GM18498 (cell line): ENCODE data around the gene AUTS2.

ENCODE experiments used
- ATAC-seq: cut with Tn5 transposase; IDR thresholded peaks from one replicate; pipeline ENCODE4 v1.9.1; 2021; ENCODE audit warnings: mild to moderate bottlenecking, moderate library complexity; ENCODE audit not compliant: unreplicated experiment

The AUTS2 gene

DNA sequence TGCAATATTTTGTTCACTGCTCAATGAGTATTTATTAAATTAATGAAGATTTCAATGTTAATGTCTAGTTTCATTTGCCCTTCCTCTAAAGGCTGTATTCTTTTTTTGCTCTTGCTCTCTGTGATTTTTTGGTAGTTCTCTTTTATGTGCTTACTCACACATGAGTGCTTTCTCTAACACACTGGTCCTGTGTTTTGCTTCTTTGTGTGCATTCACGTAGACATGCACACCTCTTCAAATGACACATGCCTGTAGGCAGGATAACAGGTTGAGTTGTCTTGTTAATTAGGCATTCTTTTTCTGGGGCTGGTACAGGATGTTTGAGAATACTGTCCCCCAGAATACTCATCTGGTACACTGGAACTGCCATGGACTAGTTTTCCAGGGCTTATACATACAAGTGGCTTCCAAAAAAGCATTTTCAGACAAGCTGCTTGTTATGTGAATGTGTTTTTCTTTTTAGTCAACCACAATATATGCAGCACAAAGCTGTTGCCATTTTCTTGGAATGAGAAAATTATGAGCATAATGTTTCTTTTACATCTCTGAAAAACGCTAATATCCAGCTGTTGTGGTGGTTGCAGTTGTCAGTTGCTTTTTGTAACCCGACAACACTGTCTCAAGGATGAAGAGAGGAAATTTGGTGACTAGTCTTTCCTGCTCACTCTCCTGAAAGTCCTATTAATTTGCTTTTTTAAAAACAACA is 416.4 kb downstream of the AUTS2 start:
- ATAC-seq, result no peak

DNA sequence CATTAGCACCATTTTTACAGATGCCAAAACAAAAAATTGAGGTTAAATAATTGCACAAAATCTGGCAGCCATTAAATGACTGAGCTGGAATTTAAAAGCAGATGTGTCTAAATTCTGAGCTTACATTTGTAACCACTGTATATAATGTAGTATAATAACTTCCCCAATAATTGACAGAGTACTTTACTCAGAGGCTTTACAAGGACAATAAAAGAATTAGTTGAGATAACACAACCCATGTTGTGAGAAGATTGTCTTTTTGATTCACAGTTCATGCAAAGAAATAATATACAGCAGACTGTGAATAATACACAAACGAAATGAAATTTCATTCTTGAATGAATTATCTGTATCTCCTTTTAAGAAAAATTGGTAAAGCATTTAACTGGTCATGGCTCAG is 417.1 kb downstream of the AUTS2 start:
- no peak for ATAC-seq

- no peak for ATAC-seq
Measured at GRCh38 chr7:70016044-70016770, 417.9 kb downstream of the AUTS2 start.

DNA sequence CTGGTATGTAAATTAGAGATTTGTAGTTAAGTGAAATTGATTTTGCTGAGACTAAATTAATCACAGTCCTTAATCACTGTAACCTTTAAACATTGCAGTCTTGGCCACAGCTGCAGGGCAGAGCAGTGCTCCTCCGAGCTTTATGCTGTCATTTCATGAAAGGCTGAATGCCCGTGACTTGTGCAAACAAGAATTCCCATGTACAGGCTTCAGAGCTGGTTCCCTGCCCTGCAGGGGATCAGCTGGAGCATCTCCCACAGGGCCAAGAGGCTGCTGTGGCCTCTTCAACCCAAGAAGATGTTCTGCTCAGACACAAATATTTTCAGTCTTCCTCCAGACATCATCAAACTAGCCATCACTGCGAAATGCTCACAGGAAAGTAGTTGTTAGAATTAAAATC is 419.1 kb downstream of the AUTS2 start:
- no peak for ATAC-seq

- ATAC-seq, result no peak
Measured at GRCh38 chr7:70018700-70019099, 420.4 kb downstream of the AUTS2 start.

DNA sequence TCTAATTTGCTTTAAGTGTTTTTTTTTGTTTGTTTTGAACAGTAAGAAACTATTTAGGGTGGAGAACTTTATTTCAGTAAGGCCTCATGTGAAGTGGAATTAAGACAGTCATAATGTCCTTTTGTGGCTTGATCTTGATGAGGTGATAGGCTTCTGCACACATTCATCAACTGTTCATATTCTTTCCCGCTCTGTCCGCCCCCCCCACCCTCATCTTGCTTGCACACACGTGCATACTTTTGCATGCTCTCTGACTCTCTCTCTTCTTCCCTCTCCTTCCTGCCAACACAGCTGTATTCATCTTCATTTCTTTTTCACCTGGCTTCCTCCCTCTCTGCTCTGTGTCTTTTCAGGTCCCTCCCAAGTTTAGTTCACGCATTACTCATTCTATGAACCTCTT is 429.6 kb downstream of the AUTS2 start:
- ATAC-seq, result no peak

- ATAC-seq, result no peak
Measured at GRCh38 chr7:70028620-70029019, 430.3 kb downstream of the AUTS2 start.

- no peak for ATAC-seq
Measured at GRCh38 chr7:70029993-70030392, 431.7 kb downstream of the AUTS2 start.

DNA sequence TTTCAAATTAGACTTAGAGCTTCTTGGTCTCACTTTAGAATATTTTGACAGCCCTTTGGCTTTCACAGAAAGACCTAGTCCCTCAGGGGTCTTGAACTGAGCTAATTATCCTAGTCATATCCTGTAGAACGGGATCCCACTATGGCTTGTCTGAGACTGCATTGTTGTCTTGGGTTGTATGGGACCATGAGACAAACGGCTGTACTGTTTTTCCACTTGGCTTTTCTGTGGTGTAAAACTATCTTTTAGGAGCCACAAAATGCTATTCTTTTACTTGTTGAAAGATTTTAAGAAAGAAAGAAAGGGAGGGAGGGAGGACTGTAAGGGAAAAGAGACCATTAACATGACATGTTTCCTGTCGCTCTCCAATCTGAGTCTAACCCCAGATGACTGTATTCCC is 432.5 kb downstream of the AUTS2 start:
- no peak for ATAC-seq

- no peak for ATAC-seq
Measured at GRCh38 chr7:70031245-70031644, 433.0 kb downstream of the AUTS2 start.

DNA sequence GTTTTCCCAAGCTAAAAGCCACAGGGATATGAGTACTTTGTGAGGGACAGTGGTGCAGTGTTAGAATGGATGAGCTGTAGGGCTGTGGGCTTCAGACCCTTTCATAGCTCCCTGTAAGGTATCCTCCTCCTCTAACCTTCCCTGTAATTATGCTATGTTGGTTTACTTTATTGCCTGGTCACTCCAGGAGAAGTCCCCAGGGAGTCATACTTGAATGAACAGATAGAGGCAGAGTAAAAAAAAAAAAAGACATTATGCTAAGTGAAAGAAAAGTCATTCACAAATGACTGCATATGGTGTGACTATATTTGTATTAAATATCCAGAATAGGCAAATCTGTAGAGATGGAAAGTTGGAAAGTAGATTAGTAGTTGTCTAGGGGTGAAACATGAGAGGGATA is 434.4 kb downstream of the AUTS2 start:
- ATAC-seq, result no peak

DNA sequence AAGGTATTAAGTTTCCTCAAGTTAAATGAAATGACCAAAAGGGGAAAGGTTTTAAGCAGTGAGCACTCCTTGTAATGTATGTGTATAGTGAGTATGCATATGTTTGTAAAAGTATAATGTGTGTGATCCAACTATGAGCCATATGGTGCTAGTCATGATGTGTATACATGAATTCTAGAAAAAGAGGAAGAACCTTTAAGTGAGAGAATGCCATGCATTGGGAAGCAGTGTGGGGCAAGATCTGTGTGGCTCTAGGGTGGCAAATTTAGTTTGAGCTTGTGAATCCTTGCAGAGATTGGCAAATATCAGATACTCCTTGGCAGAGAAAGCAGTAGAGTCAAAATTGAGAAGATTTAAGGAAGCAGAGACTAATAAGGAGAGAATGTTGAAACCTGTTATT is 435.0 kb downstream of the AUTS2 start:
- no peak for ATAC-seq

DNA sequence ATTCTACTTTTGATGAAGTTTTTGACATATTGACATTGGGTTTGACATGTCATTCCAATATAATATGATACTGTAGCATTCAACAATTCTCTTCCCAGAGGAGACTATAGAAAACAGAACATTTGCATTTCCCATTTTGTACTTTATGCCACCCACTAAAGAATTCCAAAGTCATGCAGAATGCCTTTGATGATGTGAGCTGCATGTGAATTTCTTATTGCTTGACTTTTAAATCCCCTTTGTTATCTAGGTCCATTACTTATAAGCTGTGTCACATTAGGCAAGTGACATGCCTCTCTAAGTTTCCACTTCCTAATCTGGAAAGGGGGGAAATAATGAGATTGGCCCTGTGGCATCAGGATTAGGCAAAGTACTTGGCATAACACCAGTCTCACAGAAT is 436.7 kb downstream of the AUTS2 start:
- no peak for ATAC-seq

DNA sequence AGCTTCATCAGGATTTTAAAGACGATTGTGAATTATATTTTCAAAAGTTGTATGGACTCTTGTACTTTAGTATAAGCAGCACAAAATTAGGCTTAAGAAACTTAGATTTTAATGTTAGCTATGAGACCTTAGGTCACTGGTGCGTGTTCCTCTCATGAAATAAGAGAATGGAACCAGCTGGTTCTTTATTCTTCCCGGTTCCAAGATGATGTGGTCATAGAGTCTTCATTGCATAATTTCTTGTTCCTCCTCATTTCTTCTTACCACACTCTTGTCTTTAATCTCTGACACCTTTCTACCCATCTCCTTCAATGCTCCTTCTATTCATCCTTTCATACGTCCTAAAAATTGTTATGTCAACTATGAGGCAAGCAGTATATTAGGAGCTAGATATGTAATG is 437.2 kb downstream of the AUTS2 start:
- no peak for ATAC-seq

DNA sequence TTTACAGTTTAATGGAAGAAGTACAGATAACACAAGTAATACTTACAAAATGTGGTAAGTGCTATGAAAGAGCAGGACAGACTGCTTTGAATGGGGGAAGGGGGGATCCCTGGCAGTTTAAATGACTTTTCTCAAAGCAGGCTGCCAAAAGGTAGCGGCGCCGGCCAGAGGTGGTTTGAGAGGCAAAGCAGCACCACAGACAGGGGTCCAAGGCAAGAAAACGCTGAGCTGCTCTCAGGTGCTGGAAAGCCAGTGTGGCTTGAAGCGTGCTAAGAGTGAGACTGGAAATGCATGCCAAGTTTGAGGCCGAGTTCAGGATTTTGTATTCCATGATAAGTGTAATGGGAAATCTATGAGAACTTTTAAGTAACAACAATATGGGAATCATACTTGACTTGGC is 437.7 kb downstream of the AUTS2 start:
- no peak for ATAC-seq

GRCh38 chr7:70036695-70037094 is 438.4 kb downstream of the AUTS2 start:
- no peak for ATAC-seq

- no peak for ATAC-seq
Measured at GRCh38 chr7:70037171-70037933, 439.1 kb downstream of the AUTS2 start.

DNA sequence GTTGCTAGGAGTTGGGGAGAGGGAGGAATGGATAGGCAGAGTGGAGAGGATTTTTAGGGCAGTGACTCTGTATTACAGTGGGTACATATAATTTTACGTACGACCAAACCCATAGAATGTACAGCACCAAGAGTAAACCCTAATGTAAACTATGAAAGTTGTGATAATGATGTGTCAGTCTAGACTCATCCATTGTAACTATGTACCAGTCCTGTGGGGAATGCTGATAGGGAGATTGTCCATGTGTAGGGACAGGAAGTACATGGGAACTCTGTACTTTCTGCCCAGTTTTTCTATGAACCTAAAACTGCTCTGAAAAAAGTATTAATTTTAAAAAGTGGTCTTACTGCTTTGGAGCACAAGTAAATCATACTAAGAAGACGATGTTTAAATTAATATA is 441.8 kb downstream of the AUTS2 start:
- no peak for ATAC-seq

GRCh38 chr7:70040970-70041766 is 442.9 kb downstream of the AUTS2 start:
- ATAC-seq, result no peak

DNA sequence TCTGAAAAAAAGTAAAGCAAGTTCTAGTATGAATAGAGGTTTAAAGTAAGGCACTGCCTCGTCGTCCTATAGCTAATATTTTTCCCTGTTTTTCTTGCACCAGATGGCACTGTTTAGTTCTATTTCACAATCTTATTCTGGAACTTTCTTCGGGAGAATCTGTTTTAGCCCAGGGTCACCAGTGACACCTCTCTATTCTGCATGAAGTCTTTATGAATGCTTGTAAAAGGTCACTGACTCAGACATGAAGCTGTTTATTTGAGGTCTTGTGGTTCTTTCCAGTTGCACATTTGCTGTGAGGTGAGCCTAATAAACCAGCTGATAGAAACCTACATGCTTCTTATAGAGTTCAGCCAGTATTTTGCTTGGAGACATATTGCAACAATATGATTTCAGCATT is 444.3 kb downstream of the AUTS2 start:
- no peak for ATAC-seq

DNA sequence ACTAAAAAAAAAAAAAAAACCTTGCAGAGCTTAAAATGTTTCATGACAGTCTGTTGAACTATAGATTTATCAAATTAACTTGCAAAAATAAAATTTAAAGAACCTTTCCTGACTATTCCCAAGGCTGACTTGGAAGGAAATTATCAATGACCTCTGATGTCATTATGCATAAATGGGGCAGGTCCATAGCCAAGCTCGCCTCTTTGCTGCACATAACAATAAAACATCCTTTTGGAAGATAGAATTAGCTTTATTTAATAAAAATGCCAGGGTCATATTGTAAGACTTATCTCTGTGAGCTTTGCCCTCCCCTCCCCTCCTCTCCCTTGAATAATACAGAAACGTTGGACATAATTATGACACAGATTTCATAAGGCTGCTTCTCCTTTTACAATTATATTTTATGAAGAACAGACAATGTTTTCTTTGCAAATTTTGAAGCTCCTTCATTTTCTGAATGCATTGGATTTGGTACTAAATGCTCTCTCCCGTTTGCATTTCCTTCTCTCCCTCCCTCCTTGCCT is 444.8 kb downstream of the AUTS2 start:
- no peak for ATAC-seq
